ENCODE results near the gene MTRF1.

The MTRF1 gene

GRCh38 chr13:41299316-41300094, 36.1 kb upstream of the MTRF1 start (continued):
- TF ChIP-seq ATF2 (tag by site-specific recombination; IDR thresholded peaks at IDR 0.05; ENCODE audit: low read depth): no peak

DNA sequence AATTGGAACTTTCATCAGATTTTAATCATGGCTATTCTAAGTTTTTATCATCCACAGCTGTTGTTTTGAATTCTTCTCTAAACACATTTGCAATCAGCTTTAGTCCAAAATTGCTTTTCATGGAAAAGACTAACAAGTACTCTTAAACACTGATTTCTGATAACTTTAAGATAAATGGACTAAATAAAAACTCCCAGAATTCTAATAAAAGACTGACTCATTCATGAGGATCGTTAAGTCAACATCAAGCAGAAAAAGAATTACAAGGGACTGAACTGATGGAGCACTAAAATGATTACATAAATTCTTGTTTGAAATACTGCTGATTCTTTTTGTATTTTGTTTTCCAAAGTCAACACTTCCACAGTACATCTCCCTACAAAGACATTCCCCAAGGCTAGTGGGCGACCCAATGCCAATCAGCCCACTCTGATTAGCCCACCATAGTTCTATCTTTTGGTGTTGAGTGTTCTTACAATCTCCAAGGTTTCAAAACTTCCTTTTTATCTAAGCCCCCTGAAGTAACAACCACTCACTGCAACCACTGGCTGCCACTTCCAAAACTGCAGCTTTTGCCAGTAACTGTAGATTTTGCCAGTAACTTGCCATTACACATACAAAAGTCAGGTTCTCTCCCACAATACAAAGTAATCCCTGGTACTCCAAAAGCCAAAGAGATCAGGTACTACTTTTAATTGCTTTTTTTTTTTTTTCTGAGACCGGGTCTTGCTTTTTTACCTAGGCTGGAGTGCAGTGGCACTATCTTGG, 33.7 kb upstream of the MTRF1 start:
- CTCF ChIA-PET: no interaction called here

DNA sequence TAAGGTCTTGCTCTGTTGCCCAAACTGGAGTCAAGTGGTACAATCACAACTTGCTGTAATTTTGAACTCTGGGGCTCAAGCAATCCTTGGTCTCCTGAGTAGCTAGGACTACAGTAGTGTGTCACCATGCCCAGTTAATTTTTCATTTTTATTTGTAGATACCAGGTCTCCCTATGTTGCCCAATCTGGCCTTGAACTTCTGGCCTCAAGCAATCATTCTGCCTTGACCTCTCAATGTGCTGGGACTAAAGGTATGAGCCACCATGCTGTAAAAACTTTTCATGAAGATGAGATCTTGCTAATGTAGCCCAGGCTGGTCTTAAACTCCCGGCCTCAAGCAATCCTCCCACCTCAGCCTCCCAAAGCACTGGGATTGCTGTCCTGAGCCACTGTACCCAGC, 32.6 kb upstream of the MTRF1 start:
- POLR2A ChIA-PET: no interaction called here
- Histone ChIP-seq H3K4me3 (ENCODE audit: low read depth, low read length) (no peak overlapping the region), H3K27ac (ENCODE audit: extremely low read depth, low read depth, low read length) (no peak overlapping the region), H3K36me3 (ENCODE audit: control insufficient read depth in 2 of 2, insufficient read depth in 1 of 2, low read length in 2 of 2) (no peaks in the 10 kb centered on the region), H3K4me1 (ENCODE audit: control insufficient read depth, insufficient read depth, low read length) (no peaks in the 10 kb centered on the region), H3K9me3 (ENCODE audit: control insufficient read depth, insufficient read depth, low read depth, low read length) (no peaks in the 10 kb centered on the region)
- TF ChIP-seq ZNF423 (tag by site-specific recombination; IDR thresholded peaks at IDR 0.05) (no peak), ZNF341 (tag by site-specific recombination; IDR thresholded peaks at IDR 0.05; ENCODE audit: low read depth) (no peak), ZNF239 (tag by site-specific recombination; IDR thresholded peaks at IDR 0.05) (no peak), ZSCAN5A (tag by site-specific recombination; IDR thresholded peaks at IDR 0.05) (no peak), ZNF777 (tag by site-specific recombination; IDR thresholded peaks at IDR 0.05; ENCODE audit: borderline replicate concordance) (no peak), ZNF654 (tag by site-specific recombination; IDR thresholded peaks at IDR 0.05; ENCODE audit: low read depth) (no peak), ZNF391 (tag by site-specific recombination; IDR thresholded peaks at IDR 0.05; ENCODE audit: borderline replicate concordance, low read depth) (no peak), ZBTB17 (tag by site-specific recombination; IDR thresholded peaks at IDR 0.05) (no peak), BCL11A (tag by site-specific recombination; IDR thresholded peaks at IDR 0.05; ENCODE audit: low read depth) (no peak), SP3 (tag by site-specific recombination; IDR thresholded peaks at IDR 0.05) (no peak), HOXC10 (CRISPR knock-in tag; IDR thresholded peaks at IDR 0.05) (no peak), TRIM28 (IDR thresholded peaks at IDR 0.05; ENCODE audit: borderline replicate concordance, low read length) (no peak)
- TF ChIP-seq, protein P1, sequence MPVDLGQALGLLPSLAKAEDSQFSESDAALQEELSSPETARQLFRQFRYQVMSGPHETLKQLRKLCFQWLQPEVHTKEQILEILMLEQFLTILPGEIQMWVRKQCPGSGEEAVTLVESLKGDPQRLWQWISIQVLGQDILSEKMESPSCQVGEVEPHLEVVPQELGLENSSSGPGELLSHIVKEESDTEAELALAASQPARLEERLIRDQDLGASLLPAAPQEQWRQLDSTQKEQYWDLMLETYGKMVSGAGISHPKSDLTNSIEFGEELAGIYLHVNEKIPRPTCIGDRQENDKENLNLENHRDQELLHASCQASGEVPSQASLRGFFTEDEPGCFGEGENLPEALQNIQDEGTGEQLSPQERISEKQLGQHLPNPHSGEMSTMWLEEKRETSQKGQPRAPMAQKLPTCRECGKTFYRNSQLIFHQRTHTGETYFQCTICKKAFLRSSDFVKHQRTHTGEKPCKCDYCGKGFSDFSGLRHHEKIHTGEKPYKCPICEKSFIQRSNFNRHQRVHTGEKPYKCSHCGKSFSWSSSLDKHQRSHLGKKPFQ (tag by site-specific recombination; IDR thresholded peaks at IDR 0.05): no peak
- CTCF ChIA-PET: no interaction called here

More for the DNA sequence above, 33.7 kb upstream of the MTRF1 start:
- H3K4me3 ChIP-seq (ENCODE audit: low read depth, low read length): no peak overlapping the region
- H3K27ac ChIP-seq (ENCODE audit: extremely low read depth, low read depth, low read length): no peak overlapping the region
- POLR2A ChIA-PET: no interaction called here
- H3K9me3 ChIP-seq (ENCODE audit: control insufficient read depth, insufficient read depth, low read depth, low read length): no peaks in the 10 kb centered on the region
- H3K36me3 ChIP-seq (ENCODE audit: control insufficient read depth in 2 of 2, insufficient read depth in 1 of 2, low read length in 2 of 2): no peaks in the 10 kb centered on the region
- no peaks in the 10 kb centered on the region for H3K4me1 ChIP-seq (ENCODE audit: control insufficient read depth, insufficient read depth, low read length)
- TF ChIP-seq, protein P2, sequence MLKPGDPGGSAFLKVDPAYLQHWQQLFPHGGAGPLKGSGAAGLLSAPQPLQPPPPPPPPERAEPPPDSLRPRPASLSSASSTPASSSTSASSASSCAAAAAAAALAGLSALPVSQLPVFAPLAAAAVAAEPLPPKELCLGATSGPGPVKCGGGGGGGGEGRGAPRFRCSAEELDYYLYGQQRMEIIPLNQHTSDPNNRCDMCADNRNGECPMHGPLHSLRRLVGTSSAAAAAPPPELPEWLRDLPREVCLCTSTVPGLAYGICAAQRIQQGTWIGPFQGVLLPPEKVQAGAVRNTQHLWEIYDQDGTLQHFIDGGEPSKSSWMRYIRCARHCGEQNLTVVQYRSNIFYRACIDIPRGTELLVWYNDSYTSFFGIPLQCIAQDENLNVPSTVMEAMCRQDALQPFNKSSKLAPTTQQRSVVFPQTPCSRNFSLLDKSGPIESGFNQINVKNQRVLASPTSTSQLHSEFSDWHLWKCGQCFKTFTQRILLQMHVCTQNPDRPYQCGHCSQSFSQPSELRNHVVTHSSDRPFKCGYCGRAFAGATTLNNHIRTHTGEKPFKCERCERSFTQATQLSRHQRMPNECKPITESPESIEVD (tag by site-specific recombination; IDR thresholded peaks at IDR 0.05): 0 out of 2 replicates have a peak, but pooled peaks have one; percentile 15
- TF ChIP-seq ZNF138 (tag by site-specific recombination; IDR thresholded peaks at IDR 0.05; ENCODE audit: borderline replicate concordance): no peak

Data from HEK293 (cell line).